HUES48 (cell line): ENCODE measurements around the gene ARMC7.

Experiments used
- H3K27ac ChIP-seq: one replicate; pipeline ENCODE4 v1.7.0; 2013; ENCODE audit warnings: low read depth, low read length, inconsistent platforms
- H3K27me3 ChIP-seq: 2 replicates; pipeline ENCODE4 v1.6.1; 2013; ENCODE audit warnings: mild to moderate bottlenecking, low read length; ENCODE audit not compliant: control insufficient read depth, insufficient read depth
- H3K36me3 ChIP-seq: 2 replicates; pipeline ENCODE4 v1.6.1; 2013; ENCODE audit warnings: low read length; ENCODE audit not compliant: control insufficient read depth, insufficient read depth
- H3K4me1 ChIP-seq: 2 replicates; pipeline ENCODE4 v1.6.1; 2013; ENCODE audit warnings: mild to moderate bottlenecking, low read length; ENCODE audit not compliant: control insufficient read depth, insufficient read depth
- H3K4me3 ChIP-seq: 2 replicates; pipeline ENCODE4 v1.5.1; 2013; ENCODE audit warnings: mild to moderate bottlenecking, low read depth, low read length
- H3K9ac ChIP-seq: 2 replicates; pipeline ENCODE4 v1.6.1; 2013; ENCODE audit warnings: mild to moderate bottlenecking, low read depth, low read length, moderate library complexity
- H3K9me3 ChIP-seq: 2 replicates; pipeline ENCODE4 v1.6.1; 2013; ENCODE audit warnings: low read length; ENCODE audit not compliant: control insufficient read depth, insufficient read depth

ARMC7 gene

DNA sequence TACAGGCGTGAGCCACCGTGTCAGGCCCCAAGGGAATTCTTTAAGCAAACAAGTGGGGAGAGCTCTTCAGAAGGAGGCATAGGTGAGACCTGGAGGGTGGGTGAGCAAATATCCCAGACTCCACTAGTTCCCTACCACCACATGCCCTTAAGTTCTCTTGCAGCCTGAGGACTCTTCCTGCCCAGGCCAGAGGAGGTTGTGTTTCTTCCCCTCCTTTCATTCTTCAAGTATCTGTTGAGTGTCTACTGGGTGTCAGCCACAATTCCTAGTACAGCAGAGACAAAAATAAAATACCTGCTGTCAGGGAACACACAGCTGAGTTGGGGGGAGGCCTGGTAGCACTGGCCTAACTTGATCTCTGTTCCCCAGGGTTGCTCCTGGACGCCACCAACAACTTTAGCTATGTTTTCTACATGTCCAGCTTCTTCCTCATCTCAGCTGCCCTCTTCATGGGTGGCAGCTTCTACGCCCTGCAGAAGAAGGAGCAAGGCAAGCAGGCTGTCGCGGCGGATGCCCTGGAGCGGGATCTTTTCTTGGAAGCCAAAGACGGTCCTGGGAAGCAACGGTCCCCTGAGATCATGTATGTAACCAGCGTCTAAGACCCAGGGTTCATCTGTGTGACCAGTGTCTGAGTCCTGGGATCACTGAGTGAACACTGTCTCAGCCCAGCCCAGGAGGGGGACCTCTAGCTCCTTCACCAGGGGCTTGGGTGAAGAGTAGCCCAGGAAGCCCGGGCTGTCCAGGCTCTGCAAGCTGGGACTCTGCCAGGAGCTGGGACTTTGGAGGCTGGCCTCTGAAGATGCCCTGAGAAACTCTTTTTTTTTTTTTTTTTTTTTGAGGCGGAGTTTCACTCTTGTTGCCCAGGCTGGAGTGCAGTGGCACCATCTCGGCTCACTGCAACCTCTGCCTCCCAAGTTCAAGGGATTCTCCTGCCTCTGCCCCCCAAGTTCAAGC lies 5.9 kb upstream of the ARMC7 start:
- H3K9me3 ChIP-seq = no peaks in the 10 kb centered on the region
- H3K4me3 ChIP-seq = no peak overlapping the region
- H3K9ac ChIP-seq = no peak overlapping the region
- peaks cover 3% of the 10 kb centered on the region; the same call in 1 of the 2 replicates for H3K27me3 ChIP-seq
- peaks cover 10% of the 10 kb centered on the region for H3K36me3 ChIP-seq
- H3K27ac ChIP-seq = no peak overlapping the region
- peaks cover 7% of the 10 kb centered on the region for H3K4me1 ChIP-seq

DNA sequence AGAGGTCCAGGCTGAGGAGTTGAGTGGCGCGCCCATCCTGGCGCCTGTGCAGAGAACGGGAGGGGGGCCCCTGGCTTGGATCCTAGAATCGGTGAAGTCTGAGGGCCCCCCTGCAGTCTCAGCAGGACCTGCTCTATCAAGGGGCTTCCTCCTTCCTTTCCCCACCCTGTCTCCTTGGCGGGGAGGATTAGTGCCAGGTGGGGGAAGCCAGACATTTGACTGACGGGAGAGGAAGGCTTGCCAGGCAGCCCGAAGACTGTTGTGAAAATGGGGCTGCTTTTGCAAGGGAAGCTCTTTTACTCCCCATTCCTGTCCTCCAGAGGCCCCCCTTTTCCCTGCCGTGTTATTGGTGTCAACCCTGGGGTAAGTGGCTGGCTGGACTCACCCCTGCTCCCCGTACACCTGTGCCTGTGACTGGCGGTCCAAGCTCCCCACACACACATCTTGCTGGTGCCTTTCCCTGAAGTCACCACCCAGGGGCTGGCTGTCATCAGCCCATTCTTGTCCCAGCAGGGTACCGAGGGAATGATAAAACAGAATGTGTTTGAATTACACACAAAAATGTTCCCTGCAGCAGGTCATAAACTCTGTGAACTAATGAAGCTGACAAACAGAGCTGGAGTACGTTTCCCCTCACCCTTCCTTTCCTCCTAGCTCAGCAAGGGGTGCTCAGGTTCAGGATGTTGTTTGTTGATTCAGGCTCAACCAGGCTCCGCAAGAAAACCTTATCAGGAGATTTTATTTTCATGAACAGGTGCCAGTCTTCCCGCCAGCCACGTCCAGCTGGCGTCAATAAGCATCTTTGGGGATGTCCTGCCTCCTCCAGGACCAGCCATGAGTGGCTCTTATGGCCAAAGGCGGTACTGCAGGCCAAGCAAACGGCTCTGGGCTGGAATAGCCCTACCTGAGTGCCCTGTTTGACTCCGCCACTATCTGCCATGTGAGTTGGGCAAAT lies 4.4 kb upstream of the ARMC7 start:
- H3K27ac ChIP-seq = peak overlapping the region; percentile 24
- peaks cover 8% of the 10 kb centered on the region for H3K4me1 ChIP-seq
- H3K27me3 ChIP-seq = peaks cover 3% of the 10 kb centered on the region; the same call in 1 of the 2 replicates
- H3K4me3 ChIP-seq = no peak overlapping the region
- no peaks in the 10 kb centered on the region for H3K9me3 ChIP-seq
- peaks cover 4% of the 10 kb centered on the region for H3K36me3 ChIP-seq
- no peak overlapping the region for H3K9ac ChIP-seq

DNA sequence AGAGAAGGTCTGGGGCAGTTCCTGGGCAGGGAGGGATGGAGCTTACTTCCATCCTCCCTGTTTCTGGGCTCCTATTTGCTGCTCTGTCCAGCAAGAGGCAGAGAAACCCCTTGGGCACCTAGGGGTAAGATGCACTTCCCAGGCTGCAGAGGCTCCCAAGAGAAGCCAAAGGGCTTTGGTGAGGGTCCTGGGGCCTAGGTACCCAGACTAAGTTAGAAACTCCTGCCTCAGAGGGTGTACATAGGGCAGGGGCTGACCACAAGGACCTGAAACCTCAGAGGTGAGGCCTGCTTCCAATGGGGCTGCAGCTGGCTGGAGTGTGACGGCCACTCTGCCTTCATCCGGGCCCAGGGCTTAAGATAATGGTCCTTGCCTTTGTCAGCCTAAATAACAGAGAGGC lies 1.6 kb upstream of the ARMC7 start:
- Histone ChIP-seq H3K4me3 (no peak overlapping the region), H3K36me3 (no peaks in the 10 kb centered on the region), H3K27me3 (peaks cover 3% of the 10 kb centered on the region; the same call in 1 of the 2 replicates), H3K27ac (no peak overlapping the region), H3K9ac (no peak overlapping the region), H3K9me3 (no peaks in the 10 kb centered on the region), H3K4me1 (peaks cover 8% of the 10 kb centered on the region)

DNA sequence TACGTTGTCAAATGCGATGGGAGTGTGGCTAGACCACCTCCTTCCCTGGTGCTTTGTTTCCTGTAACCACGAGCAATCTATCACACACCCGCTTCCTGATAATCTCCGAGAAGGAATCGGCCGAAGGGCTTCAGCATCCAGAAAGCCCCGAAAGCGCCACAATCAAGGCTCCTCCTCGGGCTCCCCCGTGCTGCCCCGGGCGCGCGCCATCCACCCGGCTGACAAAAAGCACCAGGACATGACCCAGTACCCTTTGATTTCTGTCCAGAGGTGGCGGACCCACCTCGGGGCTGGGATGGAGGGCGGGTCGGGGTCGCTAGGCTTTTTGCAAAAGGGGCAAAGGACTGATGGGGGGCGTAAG lies 743 bp upstream of the ARMC7 start:
- Histone ChIP-seq H3K4me3 (peak overlapping the region; percentile 93), H3K9ac (0 out of 2 replicates have a peak overlapping the region, but pooled peaks have one; percentile 51), H3K27me3 (peaks cover 3% of the 10 kb centered on the region; the same call in 1 of the 2 replicates), H3K27ac (no peak overlapping the region), H3K4me1 (peaks cover 8% of the 10 kb centered on the region), H3K36me3 (no peaks in the 10 kb centered on the region), H3K9me3 (no peaks in the 10 kb centered on the region)

DNA sequence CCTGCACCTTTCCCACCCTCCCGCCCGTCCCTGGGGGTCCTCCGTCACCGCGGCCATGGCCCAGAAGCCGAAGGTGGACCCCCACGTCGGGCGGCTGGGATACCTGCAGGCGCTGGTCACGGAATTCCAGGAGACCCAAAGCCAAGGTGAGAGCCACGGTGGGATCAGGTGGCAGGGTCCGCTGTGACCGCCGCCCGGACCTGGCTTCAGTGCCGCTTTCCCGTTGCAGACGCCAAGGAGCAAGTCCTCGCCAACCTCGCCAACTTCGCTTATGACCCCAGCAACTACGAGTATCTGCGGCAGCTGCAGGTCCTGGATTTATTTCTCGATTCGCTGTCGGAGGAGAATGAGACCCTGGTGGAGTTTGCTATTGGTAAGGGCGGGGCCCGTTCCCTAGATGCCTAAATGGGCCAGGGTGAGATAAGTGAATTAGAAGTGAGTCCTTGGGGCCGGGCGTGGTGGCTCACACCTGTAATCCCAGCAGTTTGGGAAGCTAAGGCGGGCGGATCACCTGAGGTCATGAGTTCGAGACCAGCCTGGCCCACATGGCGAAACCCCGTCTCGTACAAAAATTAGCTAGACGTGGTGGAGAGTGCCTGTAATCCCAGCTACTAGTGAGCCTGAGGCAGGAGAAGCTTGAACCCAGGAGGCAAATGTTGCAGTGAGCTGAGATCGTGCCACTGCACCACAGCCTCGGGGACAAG lies 617 bp downstream of the ARMC7 start:
- no peaks in the 10 kb centered on the region for H3K36me3 ChIP-seq
- H3K27ac ChIP-seq = no peak overlapping the region
- H3K4me1 ChIP-seq = peaks cover 13% of the 10 kb centered on the region
- peak overlapping the region; percentile 93 for H3K4me3 ChIP-seq
- H3K9me3 ChIP-seq = no peaks in the 10 kb centered on the region
- peak overlapping the region; percentile 4; the same call in 1 of the 2 replicates for H3K9ac ChIP-seq
- peaks cover 3% of the 10 kb centered on the region; the same call in 1 of the 2 replicates for H3K27me3 ChIP-seq

DNA sequence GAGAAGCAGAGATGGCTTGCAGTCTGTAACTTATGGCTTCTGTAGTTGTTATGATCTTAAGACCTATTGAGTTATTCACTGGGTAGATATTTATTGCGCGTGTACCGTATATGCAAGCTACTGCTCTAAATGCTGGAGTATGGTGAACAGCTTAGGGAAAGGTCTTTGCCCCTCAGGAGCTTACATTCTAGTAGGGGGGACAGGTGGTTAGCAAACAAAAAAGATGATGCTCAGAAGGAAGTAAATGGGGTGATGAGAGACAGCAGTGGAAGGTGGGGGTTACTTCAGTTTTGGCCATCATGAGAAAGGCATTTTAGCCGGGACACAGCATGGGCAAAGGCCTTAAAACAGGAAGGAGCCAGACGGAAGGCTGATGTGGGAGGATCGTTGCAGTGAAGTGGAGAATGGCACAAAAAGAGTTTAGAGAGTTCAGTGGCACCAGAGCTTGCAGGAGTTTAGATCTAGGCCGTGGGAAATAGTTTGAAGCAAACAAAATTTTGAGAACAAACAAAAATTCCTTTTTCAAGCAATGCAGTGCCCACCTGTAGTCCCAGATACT lies 2.1 kb downstream of the ARMC7 start:
- H3K27me3 ChIP-seq = peaks cover 3% of the 10 kb centered on the region; the same call in 1 of the 2 replicates
- no peak overlapping the region for H3K4me3 ChIP-seq
- H3K36me3 ChIP-seq = peaks cover 8% of the 10 kb centered on the region; the same call in 1 of the 2 replicates
- no peaks in the 10 kb centered on the region for H3K9me3 ChIP-seq
- peaks cover 10% of the 10 kb centered on the region for H3K4me1 ChIP-seq
- H3K9ac ChIP-seq = no peak overlapping the region
- H3K27ac ChIP-seq = no peak overlapping the region

DNA sequence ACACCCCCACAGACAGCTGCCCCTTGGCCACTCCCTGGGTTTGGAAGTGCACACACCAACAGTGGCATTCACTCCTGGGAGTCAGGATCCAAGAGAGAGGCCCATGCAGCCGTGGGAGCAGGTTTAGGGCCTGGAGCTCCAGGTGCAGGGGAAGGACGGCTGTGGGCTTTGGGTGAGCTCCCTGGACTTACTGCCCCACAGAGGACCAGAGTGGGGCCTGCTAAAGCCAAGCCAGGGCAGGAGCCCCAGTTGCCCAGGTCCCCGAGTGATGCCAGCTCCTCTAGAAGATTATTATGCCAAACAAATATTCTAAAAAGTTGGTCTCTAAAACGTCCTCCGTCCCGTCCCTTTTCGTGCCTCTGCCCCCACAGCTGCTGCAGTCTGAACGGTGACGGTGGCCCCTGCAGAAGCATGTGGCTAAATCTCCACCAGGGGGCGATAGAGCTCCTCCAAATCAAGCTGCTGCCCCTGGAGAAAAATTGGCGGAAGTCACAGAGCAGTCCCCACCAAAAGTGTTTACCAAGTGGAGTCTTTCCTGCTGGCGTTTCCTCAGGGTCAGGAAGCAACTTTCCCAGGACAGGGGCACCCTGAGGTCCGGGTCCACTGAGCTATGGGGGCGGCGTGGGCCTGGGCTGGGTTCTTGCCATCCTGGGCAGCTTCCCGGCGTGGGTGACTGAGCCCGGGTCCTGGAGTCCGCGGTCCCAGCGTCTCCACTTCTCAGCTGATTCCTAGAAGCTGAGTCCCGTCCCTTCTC lies 4.2 kb downstream of the ARMC7 start:
- Histone ChIP-seq H3K4me1 (peaks cover 5% of the 10 kb centered on the region), H3K9ac (no peak overlapping the region), H3K4me3 (no peak overlapping the region), H3K9me3 (no peaks in the 10 kb centered on the region), H3K36me3 (peaks cover 8% of the 10 kb centered on the region; the same call in 1 of the 2 replicates), H3K27me3 (no peaks in the 10 kb centered on the region), H3K27ac (peak overlapping the region; percentile 67)

DNA sequence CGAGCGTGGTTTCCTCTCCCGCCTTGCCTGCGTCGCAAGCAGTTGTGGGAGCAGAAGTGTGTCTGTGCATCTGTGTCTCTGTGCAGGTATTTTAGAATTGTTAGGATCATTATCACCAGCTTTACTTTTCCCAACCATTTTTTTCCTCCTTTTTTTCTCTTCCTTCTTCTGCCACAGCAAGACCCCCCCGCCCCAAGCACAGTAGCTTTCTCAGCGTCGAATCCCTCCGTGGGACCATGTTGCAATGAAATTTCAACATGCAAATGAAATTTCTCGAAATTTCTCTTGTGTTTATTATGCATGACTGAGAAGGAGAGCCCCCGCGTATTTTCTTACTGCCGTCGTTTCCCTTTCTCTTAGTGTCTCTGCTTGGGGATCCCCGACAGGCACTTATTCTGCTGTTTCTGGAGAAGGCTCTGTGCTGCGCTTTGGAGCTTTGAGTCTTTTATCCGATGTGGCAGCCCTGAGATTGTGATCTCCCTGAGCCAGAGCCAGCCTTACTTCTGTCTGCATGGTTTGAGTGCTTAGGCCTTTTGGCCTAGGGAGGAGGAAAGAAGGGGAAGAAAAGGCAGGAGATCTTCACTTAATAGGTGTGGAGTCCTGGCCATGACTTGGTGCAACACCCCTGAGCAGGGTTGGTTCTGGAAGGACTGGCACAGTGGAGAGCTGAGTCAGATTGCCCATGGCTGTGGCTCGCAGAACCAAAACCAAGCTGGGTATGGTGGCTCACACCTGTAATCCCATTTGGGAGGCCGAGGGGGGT lies 5.0 kb downstream of the ARMC7 start:
- Histone ChIP-seq H3K4me3 (no peak overlapping the region), H3K9ac (no peak overlapping the region)

DNA sequence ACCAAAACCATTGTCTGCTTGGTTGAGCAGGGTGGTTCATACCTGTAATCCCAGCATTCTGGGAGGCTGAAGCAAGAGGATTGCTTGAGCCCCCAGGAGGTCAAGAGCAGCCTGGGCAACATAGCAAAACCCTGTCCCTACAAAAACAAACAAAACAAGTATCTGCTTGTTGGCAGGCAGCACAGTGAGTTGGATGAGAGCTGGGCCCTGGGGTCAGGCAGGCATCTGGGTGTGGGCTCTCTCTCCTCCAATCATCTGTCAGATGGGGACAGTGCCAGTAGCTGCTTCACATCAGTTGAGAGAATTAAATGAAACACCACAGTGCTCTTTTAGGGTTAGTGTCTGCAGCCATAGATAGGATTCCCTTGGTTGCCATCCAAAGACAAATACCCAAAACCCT lies 5.8 kb downstream of the ARMC7 start:
- H3K9me3 ChIP-seq = no peaks in the 10 kb centered on the region
- no peak overlapping the region for H3K27ac ChIP-seq
- no peaks in the 10 kb centered on the region for H3K27me3 ChIP-seq
- H3K9ac ChIP-seq = no peak overlapping the region
- H3K36me3 ChIP-seq = peaks cover 8% of the 10 kb centered on the region; the same call in 1 of the 2 replicates
- H3K4me1 ChIP-seq = peaks cover 5% of the 10 kb centered on the region; the same call in 1 of the 2 replicates
- no peak overlapping the region for H3K4me3 ChIP-seq

More for the DNA sequence above, 5.0 kb downstream of the ARMC7 start:
- peaks cover 8% of the 10 kb centered on the region; the same call in 1 of the 2 replicates for H3K36me3 ChIP-seq
- peak overlapping the region; percentile 67 for H3K27ac ChIP-seq
- H3K27me3 ChIP-seq = no peaks in the 10 kb centered on the region
- H3K9me3 ChIP-seq = no peaks in the 10 kb centered on the region
- H3K4me1 ChIP-seq = peaks cover 5% of the 10 kb centered on the region; the same call in 1 of the 2 replicates
